Measurements from ENCODE around the gene ZNF221. TPM values are rescaled to one million over a fixed set of nuclear protein-coding genes. Genes with fewer than 3 reads are reported as not detected.
A peak's percentile ranks its signal among the peaks of the same experiment; 100 is the strongest.

The ZNF221 gene
- polyA plus RNA-seq, 1 donor (not counting 4 experiments of a cell fraction or from before 2014, with no cell fraction given): 1.5 TPM

DNA sequence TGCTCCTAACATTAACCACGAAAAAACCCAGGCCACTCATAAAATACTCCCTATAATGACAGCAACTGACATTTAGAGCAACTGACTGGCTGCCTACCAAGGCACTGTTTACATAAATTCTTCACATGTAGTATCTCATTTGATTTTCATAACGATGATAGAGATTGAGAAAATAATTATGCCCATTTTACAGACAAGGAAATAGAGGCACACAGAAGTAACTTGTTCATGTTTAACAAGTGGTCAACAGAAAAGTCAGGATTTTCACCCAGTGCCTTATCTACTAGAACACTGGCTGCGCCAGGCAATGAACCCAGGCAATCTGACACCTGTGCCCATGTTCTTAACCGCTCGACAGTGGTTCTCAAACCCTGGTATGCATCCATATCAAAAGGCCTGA lies 22.2 kb upstream of the ZNF221 start:
- Histone ChIP-seq H3K27me3 (ENCODE audit: control insufficient read depth, extremely low read depth, insufficient read depth, low read length) (no peaks in the 10 kb centered on the region), H3K4me3 (ENCODE audit: control insufficient read depth in 2 of 3, extremely low read depth in 1 of 3, insufficient read depth in 2 of 3, low read depth in 1 of 3, low read length in 3 of 3) (no peak overlapping the region), H4K20me1 (ENCODE audit: control insufficient read depth, extremely low read depth, insufficient read depth, low read length) (no peaks in the 10 kb centered on the region), H3K4me2 (ENCODE audit: control insufficient read depth, extremely low read depth, insufficient read depth, low read depth, low read length) (no peak overlapping the region), H3K79me2 (ENCODE audit: control insufficient read depth, insufficient read depth, low read length) (no peaks in the 10 kb centered on the region), H3K36me3 (ENCODE audit: control insufficient read depth in 2 of 2, extremely low read depth in 1 of 2, insufficient read depth in 2 of 2, low read length in 2 of 2) (peaks cover 5 to 23% of the 10 kb centered on the region in 2 experiments), H3K9me1 (ENCODE audit: control insufficient read depth, extremely low read depth, insufficient read depth, low read length) (no peaks in the 10 kb centered on the region), H3K27ac (ENCODE audit: control insufficient read depth, insufficient read depth, low read length) (no peak overlapping the region), H3K4me1 (ENCODE audit: control insufficient read depth, extremely low read depth, insufficient read depth, low read length) (peaks cover 2% of the 10 kb centered on the region), H3K9me3 (ENCODE audit: control insufficient read depth, low read depth, low read length) (no peaks in the 10 kb centered on the region), H3K9ac (ENCODE audit: control insufficient read depth, extremely low read depth, insufficient read depth, low read length) (no peak overlapping the region), H2AFZ (ENCODE audit: control insufficient read depth, low read length) (no peak overlapping the region)
- TF ChIP-seq EZH2 (IDR thresholded peaks at IDR 0.05; ENCODE audit: low read length): no peak
- TF ChIP-seq, protein P1, sequence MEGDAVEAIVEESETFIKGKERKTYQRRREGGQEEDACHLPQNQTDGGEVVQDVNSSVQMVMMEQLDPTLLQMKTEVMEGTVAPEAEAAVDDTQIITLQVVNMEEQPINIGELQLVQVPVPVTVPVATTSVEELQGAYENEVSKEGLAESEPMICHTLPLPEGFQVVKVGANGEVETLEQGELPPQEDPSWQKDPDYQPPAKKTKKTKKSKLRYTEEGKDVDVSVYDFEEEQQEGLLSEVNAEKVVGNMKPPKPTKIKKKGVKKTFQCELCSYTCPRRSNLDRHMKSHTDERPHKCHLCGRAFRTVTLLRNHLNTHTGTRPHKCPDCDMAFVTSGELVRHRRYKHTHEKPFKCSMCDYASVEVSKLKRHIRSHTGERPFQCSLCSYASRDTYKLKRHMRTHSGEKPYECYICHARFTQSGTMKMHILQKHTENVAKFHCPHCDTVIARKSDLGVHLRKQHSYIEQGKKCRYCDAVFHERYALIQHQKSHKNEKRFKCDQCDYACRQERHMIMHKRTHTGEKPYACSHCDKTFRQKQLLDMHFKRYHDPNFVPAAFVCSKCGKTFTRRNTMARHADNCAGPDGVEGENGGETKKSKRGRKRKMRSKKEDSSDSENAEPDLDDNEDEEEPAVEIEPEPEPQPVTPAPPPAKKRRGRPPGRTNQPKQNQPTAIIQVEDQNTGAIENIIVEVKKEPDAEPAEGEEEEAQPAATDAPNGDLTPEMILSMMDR (optimal IDR thresholded peaks at IDR 0.05 in 1 of 3, IDR thresholded peaks at IDR 0.05 in 1 of 3, conservative IDR thresholded peaks at IDR 0.05 in 1 of 3; ENCODE audit: extremely low read depth in 1 of 3, insufficient read depth in 2 of 3, low read length in 3 of 3): no peak
- dilution Hi-C loops (cut with MboI; ENCODE audit: extremely low pct_ligation_motif_present, low sequenced_read_pairs): no loop called here
- FAIRE-seq (no peak), DNase-seq (ENCODE audit: low read depth, low spot score) (no peak)

DNA sequence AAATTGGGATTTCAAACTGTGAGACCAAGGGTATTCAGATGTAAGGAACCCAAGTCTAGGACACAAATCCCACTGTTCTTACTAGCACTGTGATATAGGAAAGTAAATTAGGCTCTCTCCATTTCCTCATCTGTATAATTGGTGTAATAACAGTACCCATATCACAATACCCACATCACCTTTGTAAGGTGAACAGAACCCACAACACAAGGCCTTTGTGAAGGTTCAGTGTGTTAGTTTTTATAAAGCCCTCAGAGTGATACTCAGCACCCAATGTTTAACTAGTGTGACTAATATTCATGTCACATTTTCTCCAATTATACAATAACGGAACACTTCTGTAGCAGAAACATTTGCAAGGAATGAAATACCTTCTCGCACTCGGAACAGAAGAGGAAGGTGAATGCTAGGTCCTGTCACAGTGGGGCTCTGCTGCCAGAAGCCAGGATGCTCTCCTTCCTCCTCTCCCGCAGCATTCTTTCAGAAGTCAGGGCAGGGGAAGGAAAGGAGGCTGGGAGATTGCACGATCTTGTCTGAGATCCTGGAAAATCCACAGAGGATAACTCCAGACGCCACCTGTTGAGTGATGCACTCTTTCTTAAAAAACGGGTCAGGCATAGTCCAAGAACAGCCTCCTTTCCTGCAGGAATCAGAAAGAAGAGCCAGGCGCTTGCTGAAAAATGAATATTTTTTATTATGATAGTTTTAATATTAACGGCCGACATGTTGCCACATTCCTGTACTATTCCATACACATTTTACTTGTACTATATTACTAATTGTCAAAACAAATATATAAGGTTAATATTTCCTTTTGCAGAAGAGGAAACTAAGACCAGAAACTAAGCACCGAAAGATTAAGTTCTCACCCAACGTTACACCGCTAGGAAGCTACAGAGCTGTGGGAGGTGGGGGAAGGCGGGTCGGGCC lies 16.7 kb upstream of the ZNF221 start:
- H4K20me1 ChIP-seq (ENCODE audit: control insufficient read depth, extremely low read depth, insufficient read depth, low read length): no peaks in the 10 kb centered on the region
- H3K4me3 ChIP-seq (ENCODE audit: control insufficient read depth in 2 of 3, extremely low read depth in 1 of 3, insufficient read depth in 2 of 3, low read depth in 1 of 3, low read length in 3 of 3): peak overlapping the region; percentile 65 to 83 (median 80)
- peak overlapping the region; percentile 85 for H3K4me2 ChIP-seq (ENCODE audit: control insufficient read depth, extremely low read depth, insufficient read depth, low read depth, low read length)
- peak overlapping the region; percentile 95 for H2AFZ ChIP-seq (ENCODE audit: control insufficient read depth, low read length)
- H3K79me2 ChIP-seq (ENCODE audit: control insufficient read depth, insufficient read depth, low read length): no peaks in the 10 kb centered on the region
- FAIRE-seq (no peak), DNase-seq (ENCODE audit: low read depth, low spot score) (no peak)
- no peaks in the 10 kb centered on the region for H3K9me1 ChIP-seq (ENCODE audit: control insufficient read depth, extremely low read depth, insufficient read depth, low read length)
- no peaks in the 10 kb centered on the region for H3K27me3 ChIP-seq (ENCODE audit: control insufficient read depth, extremely low read depth, insufficient read depth, low read length)
- dilution Hi-C loops (cut with MboI; ENCODE audit: extremely low pct_ligation_motif_present, low sequenced_read_pairs): no loop called here
- H3K36me3 ChIP-seq (ENCODE audit: control insufficient read depth in 2 of 2, extremely low read depth in 1 of 2, insufficient read depth in 2 of 2, low read length in 2 of 2): peaks cover 5 to 6% of the 10 kb centered on the region in 2 experiments
- no peaks in the 10 kb centered on the region for H3K9me3 ChIP-seq (ENCODE audit: control insufficient read depth, low read depth, low read length)
- peak overlapping the region; percentile 80 for H3K9ac ChIP-seq (ENCODE audit: control insufficient read depth, extremely low read depth, insufficient read depth, low read length)
- H3K4me1 ChIP-seq (ENCODE audit: control insufficient read depth, extremely low read depth, insufficient read depth, low read length): peaks cover 13% of the 10 kb centered on the region
- H3K27ac ChIP-seq (ENCODE audit: control insufficient read depth, insufficient read depth, low read length): peak overlapping the region; percentile 48
- no peak for TF ChIP-seq EZH2 (IDR thresholded peaks at IDR 0.05; ENCODE audit: low read length)
- TF ChIP-seq, protein P1 (optimal IDR thresholded peaks at IDR 0.05 in 1 of 3, IDR thresholded peaks at IDR 0.05 in 1 of 3, conservative IDR thresholded peaks at IDR 0.05 in 1 of 3; ENCODE audit: extremely low read depth in 1 of 3, insufficient read depth in 2 of 3, low read length in 3 of 3): no peak

All from keratinocyte (primary cell).